CD4-positive, alpha-beta T cell treated with Interleukin-21 for 1 hour (primary cell): ENCODE measurements around the gene EXOC1.
"Not testable (repeated sequence)": the region's sequence is repeated elsewhere in the genome, so short reads cannot be mapped to it uniquely, and the experiment has no call there.

Experiments
- DNase-seq: peaks from one replicate; pipeline ENCODE4 v3.0.0-alpha.2; 2020

EXOC1 gene

DNA sequence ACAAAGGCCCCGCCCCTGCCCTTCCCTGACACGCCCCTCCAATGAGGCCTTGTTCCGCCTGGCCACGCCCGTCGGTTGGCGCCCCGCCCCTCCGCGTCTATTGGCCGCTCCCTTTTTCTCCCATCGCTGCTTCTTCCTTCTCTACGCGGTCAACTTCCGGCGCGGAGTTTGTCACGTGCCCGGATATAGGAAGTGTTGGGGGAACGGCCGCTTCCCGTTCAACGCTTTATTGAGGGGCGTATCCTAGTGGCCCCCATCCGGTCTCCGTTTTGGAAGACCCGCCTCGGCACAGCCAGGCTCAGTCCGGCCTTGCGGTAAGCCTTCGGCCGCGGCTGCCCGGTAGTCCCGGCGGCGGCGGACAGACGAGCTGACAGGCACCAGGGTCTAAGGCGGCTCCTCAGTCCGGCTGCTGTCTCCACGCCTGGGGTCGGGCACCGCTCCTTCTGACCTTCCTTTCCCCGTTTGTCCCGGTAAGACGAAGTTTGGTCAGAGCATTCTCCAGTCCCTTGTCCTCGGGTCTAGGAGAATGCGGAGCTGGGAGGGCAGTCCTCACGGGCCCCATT is at the start of gene EXOC1:
TSS of gene EXOC1 (plus strand) at position 165 of the 563 bp plus-strand sequence. CDS start 4,676 bp downstream, outside the sequence.
- peak; percentile 95 for DNase-seq

- DNase-seq: no peak
Measured at GRCh38 chr4:55807556-55807955, 45.9 kb upstream of the EXOC1 start.

DNA sequence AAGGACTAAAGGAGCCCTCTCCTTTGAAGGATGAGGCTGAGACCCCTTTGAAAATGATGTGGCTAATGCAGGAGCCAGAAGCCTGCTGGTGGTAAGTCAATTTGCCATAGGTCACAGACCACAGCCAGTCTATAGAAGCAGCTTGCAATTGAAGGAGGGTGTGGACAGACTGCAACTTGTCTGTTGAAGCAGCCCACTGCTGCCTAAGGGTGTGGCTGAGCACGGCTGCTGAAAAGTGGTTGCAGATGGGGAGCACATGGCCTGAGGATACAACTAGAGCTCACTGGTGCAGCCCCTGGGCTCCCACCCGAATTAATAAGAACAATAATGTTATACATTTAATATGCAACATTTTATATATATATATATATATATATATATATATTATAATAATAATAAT is 45.3 kb upstream of the EXOC1 start:
- DNase-seq: no peak

GRCh38 chr4:55808632-55809031 is 44.8 kb upstream of the EXOC1 start:
- no peak for DNase-seq

DNA sequence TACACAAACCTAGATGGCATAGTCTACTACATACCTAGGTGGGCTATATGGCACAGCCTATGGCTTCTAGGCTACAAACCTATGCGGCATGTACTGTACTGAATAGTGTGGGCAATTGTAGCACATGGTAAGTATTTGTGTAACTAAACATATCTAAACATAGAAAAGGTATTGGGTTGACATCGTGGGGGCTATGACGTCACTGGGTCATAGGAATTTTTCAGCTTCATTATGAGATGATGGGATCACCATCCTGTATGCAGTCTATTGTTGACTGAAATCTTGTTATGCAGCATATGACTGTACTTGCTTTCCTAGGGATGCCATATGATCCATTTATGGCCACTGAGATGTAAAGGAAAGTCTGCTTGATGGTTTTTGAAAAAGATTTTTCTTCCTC is 35.8 kb upstream of the EXOC1 start:
- no peak for DNase-seq

GRCh38 chr4:55819634-55820033 is 33.8 kb upstream of the EXOC1 start, which contains the start of gene EXOC1L:
TSS of gene EXOC1L (plus strand) at chr4:55819790. CDS start at chr4:55820027, 237 bp downstream.
- DNase-seq: no peak

DNA sequence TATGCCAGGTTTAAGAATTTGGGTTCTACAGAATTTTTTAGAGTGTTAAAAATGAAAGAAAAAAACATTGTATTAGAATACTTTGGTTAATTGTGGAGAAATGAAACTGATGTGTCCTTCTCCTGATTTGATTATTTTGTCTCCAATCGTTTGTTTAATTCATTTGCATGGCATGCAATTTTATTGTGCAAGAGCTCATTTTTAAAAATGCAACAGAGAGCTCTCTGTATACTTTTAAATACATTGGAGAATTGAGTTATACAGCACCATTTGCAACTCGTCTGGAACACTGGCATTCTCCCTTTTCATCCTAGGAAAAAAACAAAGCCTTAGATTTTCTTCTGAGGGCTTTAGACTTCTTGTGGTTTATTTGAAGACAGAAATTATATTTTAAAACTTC is 33.2 kb upstream of the EXOC1 start:
- DNase-seq: no peak

DNA sequence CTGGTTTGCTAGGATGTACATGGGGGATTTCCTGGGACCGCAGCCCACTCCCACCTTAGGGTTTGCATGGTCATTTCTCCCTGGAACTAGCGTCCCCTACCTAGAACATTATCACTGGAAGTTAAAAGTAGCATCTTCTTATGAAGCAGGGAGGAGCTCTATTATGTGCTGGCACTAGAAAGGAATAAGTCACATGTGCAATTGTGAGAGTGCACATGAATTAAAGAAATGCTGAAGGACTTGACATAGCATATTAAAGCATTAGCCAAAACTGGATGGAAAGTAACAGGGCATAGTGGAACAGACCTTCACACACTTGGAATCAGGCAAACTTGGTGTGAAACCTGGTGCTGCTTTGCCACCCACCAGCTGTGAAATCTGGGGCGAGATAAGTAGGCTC is 31.1 kb upstream of the EXOC1 start:
- no peak for DNase-seq

GRCh38 chr4:55824865-55825264 is 28.6 kb upstream of the EXOC1 start:
- DNase-seq: no peak

- no peak for DNase-seq
Measured at GRCh38 chr4:55826986-55827385, 26.5 kb upstream of the EXOC1 start.

DNA sequence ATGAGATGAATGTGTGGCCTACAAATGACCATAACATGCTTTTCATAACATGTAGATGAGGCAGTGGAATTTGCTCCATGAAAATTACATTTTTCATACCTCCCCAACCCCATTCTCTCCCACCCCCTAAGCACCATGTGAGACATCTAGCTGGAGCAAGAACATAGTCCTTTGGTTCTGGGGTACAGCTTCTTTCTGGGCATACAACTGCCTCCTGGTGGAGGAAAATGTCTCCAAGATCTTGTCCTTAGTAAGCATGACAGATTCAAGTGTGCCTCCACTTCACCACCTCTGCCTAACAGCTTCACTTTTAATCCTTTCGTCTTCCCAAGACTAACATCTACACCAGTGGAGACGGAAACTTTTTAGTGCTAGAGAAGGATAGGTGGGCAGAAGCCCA is 25.9 kb upstream of the EXOC1 start:
- no peak for DNase-seq

GRCh38 chr4:55830048-55830447 is 23.4 kb upstream of the EXOC1 start:
- no peak for DNase-seq

DNA sequence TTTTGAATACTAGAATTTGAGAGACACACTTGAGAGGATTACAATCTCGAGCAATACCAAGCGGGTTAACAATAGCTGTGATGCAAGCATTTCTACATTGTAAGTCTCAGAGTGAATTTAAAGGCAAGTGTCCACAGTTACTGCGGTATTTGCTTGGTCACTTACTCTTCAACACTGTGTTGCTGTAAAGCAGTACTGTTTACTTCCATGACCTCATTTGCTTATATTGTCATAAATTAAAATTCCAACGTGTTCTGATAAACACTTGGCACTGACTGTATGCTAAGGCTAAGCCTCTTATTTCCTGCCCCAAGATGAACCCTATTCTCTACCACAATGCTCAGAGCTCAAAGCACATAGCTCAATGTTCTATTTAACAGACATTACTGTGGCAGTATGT is 22.7 kb upstream of the EXOC1 start:
- DNase-seq: no peak

DNA sequence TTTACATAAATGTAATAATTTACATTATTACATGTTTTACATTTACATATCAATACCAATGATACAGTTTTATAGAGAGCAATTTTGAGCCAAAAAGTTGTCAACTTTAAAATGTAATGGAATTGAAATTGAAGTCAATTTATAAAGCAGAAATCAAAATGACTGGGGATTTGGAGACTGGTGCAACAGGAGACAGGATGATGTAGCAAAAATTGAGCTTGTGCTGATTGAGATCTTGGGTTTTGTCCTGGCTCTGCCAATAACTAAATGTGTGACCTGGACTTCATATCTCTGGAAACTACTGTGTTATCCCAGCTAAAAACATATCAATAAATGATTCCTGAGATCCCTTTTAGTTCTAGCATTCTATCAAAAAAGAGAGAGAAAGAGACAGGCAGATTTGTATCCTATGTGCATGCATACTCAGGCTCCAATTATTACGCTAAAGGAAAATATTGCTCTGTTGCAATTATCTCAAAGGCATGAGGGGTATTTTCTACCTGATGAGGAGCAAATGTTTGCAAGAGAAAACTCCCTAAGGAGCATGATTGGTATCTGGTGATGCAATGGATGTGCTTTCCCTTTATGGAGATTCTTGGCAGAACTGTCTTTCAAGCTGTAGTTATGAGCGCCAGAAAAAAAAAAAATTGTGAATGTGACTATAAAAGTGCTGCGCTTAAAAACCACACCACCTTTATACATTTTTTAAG is 19.2 kb upstream of the EXOC1 start:
- no peak for DNase-seq

DNA sequence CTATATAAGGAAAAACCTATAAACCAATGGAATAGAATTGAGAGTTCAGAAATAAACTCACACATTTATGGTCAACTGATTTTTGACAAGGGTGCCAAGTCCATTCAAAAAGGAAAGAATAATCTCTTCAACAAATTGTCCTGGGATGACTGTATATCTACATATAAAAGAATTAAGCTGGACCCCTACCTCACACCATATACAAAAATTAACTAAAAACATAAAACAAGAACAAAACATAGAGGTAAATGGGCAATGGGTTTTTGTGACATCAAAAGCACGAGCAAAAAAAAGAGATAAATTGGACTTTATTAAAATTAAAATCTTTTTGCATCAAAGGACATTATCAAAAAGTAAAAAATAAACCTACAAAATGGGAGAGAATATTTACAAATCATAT is 15.5 kb upstream of the EXOC1 start:
- no peak for DNase-seq

DNA sequence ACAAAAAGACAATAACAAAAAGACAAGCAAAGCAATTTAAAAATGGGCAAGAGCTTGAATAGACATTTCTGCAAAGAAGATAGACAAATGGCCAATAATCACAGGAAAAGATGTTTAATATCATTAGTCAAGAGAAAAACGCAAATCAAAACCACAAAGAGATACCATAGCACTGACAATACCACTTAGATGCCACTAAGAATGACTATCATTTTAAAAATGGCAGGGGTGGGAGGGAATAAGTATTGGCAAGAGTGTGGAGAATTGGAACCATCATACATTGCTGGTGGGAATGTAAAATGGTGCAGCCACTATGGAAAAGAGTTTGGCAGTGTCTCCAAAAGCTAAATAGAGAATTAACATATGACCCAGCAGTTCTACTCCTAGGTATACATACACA is 15.1 kb upstream of the EXOC1 start:
- DNase-seq: no peak

GRCh38 chr4:55838952-55839351 is 14.5 kb upstream of the EXOC1 start:
- no peak for DNase-seq

GRCh38 chr4:55840956-55841355 is 12.5 kb upstream of the EXOC1 start:
- DNase-seq: no peak

DNA sequence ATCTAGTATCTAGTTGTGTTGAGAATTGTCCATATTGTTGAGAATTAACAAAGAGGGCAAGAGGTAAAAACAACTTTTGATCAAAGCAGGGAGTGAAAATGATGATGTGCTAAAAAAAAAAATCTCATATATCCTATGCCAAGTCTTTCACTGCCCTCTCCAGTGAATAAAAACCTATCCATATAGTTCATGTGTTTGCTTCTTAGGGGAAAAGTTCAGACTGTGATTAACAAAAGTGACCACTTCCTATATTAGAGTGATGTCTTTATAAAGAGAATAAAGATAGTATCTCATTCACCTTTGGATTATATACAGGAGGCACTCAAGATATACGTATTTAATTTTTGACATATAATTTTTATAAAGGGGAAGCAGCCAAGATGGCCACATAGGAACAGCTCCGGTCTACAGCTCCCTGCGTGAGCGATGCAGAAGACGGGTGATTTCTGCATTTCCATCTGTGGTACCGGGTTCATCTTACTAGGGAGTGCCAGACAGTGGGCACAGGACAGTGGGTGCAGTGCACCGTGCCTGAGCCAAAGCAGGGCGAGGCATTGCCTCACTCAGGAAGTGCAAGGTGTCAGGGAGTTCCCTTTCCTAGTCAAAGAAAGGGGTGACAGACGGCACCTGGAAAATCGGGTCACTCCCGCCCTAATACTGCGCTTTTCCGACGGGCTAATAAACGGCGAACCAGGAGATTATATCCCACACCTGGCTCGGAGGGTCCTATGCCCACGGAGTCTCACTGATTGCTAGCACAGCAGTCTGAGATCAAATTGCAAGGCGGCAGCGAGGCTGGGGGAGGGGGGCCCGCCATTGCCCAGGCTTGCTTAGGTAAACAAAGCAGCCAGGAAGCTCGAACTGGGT is 11.8 kb upstream of the EXOC1 start:
- not testable (repeated sequence) for DNase-seq

- DNase-seq: not testable (repeated sequence)
Measured at GRCh38 chr4:55842312-55842711, 11.1 kb upstream of the EXOC1 start.

DNA sequence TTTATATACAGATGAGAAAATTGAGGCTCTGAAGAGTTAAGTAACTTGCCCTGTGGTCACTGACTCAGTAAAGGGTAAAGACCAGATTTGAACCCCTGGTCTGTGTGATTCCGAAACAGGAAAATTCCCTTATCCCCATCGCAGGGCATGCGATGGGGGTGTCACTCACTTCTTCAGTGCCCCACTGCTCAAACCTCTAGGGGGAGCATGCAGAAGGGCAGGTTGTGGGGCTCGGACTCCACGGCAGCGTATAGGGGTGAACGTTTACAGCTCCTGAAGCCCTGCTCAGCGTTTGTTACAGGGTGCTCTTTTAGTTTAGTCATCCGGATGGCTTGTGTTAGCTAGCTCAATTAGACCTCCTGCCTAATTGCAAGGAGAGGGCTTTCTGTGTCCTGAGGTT is 3.7 kb upstream of the EXOC1 start:
- no peak for DNase-seq

- peak; percentile 22 for DNase-seq
Measured at GRCh38 chr4:55851885-55852284, 1.6 kb upstream of the EXOC1 start.

DNA sequence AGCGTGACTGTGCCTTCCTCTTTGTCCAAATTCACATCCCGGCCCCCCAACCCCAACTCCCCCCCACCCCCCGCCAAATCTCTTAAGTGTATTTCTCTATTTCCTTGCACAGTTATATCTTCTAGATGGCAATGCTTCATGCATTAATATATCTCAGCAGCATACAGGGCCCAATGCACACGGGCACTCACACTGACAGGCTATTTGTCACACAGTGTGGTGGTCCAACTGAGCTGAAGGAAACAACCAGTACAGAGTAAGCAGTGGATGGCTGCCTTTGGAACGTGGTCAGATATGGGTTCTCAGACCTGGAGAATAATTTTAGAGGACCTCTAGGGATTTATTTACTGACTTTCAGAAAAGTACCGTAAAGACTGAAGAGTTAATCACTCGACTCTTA is 681 bp downstream of the EXOC1 start:
- no peak for DNase-seq

DNA sequence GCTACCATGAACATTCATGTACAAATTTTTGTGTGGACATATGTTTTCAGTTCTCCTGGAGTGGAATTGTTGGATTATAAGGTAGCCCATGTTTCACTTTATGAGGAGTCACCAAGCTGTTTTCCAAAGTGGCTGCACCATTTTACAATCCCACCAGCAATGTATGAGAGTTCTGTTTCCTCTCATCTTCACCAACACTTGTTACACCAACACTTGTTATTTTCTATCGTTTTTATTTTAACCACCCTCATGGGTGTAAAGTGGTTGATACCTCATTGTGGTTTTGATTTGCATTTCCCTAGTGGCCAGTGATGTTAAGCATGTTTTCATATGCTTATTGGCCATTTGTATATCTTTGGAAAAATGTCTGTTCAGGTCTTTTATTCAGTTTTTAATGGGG is 4.1 kb downstream of the EXOC1 start:
- DNase-seq: no peak
